Mucosa of descending colon (tissue), 3 donors: ENCODE data around the gene CBFA2T3. TPM values are rescaled to one million over a fixed set of nuclear protein-coding genes. Genes with fewer than 3 reads are reported as not detected.
A peak's percentile ranks its signal among the peaks of the same experiment; 100 is the strongest.
"Not testable (repeated sequence)": the region's sequence is repeated elsewhere in the genome, so short reads cannot be mapped to it uniquely, and the experiment has no call there.

ENCODE experiments used
- ATAC-seq: fragments of 200-7000 bp; cut with Tn5 transposase; one replicate; pipeline ENCODE4 v1.9.1; 2020; ENCODE audit warnings: mild to moderate bottlenecking, moderate library complexity
- DNase-seq, 3 donors: peaks; one replicate each; pipeline ENCODE4 v3.0.0-alpha.2; 2020
- H3K36me3 ChIP-seq: fragments of 200-600 bp; one replicate; pipeline ENCODE4 v1.8.0; 2021; ENCODE audit warnings: low read depth, mild to moderate bottlenecking
- H3K4me1 ChIP-seq: fragments of 200-600 bp; one replicate; pipeline ENCODE4 v1.8.0; 2021; ENCODE audit warnings: low read depth, mild to moderate bottlenecking
- H3K4me3 ChIP-seq: fragments of 200-600 bp; one replicate; pipeline ENCODE4 v1.8.0; 2021; ENCODE audit warnings: mild to moderate bottlenecking
- H3K9me3 ChIP-seq: fragments of 200-600 bp; one replicate; pipeline ENCODE4 v1.8.0; 2021; ENCODE audit warnings: mild to moderate bottlenecking
- intact Hi-C, 2 donors: fragments of 100-400 bp; cut with DNase I in 1 of 2; cut with micrococcal nuclease in 1 of 2; formaldehyde crosslinking; loops; one replicate each; pipeline versions ENCODE4 v1.11.0 to v1.11.1; 2022; cut with DNase I, micrococcal nuclease
- total RNA-seq, 3 donors: library from RNA; stranded (reverse); fragmentation: NEBNext Ultra II Directional in 2 of 3; extraction: Animal tissue kit (Norgen Biotek cat#: 25700) in 2 of 3; gene quantifications; one replicate each; pipeline versions ENCODE4 v1.2.1 to v1.2.4, GENCODE V29; 2021 to 2023
- TF ChIP-seq, protein P1 (sequence below): fragments of 200-600 bp; IDR thresholded peaks from one replicate; pipeline ENCODE4 v1.8.0; 2022; ENCODE audit warnings: antibody characterized with exemption, mild to moderate bottlenecking
- donor health status: DM: no; HTN: no; CAD: no; lungs with moderate emphysema.
- donor health status: DM: no; HTN: no; CAD: no.
- donor health status: DM: no; HTN: yes; CAD: no.

The CBFA2T3 gene
- total RNA-seq, 3 donors from 2014 or later, result 6.9 to 12.8 (median 8.4) TPM

DNA sequence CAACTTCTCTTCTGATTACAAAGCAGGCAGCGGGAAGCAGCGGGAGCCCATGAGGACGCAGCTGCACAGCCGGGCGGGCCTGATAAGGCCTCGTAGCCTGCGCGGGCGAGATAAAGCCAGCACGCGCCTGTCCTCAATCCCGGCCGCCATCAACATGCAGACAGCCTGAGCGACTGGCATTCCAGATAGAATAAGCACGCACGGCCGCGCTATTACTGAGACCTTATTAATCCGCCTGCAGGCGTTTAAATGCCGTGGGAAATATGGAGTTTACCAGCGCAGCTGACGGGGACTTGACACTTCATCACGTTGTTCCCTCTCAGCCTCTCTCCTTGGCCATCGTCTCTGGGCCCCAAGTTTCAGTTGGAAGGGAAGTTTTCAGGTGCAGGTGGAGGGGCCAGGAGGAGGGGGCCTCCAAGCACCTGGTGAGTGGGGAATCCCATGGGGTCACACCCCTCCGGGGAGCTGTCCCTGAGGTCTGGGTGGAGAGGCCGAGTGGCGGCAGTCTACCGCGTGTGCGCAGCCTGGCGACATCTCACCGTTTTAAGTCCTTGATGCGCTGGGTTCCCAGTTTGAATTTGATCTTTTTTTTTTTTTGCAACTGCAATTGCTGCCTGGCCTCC lies 27.3 kb upstream of the CBFA2T3 start:
- no peaks in the 10 kb centered on the region for H3K36me3 ChIP-seq
- peak; percentile 48 for ATAC-seq
- intact Hi-C loops, result no loop called here
- H3K4me1 ChIP-seq, result no peaks in the 10 kb centered on the region
- TF ChIP-seq, protein P1, sequence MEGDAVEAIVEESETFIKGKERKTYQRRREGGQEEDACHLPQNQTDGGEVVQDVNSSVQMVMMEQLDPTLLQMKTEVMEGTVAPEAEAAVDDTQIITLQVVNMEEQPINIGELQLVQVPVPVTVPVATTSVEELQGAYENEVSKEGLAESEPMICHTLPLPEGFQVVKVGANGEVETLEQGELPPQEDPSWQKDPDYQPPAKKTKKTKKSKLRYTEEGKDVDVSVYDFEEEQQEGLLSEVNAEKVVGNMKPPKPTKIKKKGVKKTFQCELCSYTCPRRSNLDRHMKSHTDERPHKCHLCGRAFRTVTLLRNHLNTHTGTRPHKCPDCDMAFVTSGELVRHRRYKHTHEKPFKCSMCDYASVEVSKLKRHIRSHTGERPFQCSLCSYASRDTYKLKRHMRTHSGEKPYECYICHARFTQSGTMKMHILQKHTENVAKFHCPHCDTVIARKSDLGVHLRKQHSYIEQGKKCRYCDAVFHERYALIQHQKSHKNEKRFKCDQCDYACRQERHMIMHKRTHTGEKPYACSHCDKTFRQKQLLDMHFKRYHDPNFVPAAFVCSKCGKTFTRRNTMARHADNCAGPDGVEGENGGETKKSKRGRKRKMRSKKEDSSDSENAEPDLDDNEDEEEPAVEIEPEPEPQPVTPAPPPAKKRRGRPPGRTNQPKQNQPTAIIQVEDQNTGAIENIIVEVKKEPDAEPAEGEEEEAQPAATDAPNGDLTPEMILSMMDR, result no peak
- no peak overlapping the region for H3K4me3 ChIP-seq
- no peaks in the 10 kb centered on the region for H3K9me3 ChIP-seq
- DNase-seq, result peak in 2 of 3 donors; percentile 20 to 55

DNA sequence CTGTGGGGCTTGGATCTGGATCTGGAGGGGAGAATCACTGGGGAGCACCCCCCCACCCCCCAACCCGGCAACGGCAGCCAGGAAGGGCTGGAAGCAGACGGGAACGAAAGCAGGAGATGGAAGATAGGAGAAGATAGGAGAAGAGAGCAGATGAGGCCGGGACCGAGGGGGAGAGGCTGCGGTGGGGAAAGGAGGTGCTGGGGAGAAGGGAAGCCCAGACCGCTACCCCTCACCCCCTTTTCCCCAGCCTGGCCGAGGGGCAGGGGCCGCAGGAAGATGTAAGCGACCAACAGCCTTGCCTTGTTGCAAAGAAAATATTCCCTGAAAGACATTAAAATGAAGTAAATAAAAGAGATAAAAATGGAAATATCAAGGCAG lies 26.8 kb upstream of the CBFA2T3 start:
- intact Hi-C loops, result no loop called here
- DNase-seq (peak in 2 of 3 donors; percentile 11 to 40), ATAC-seq (no peak)
- Histone ChIP-seq H3K36me3 (no peaks in the 10 kb centered on the region), H3K4me1 (no peaks in the 10 kb centered on the region), H3K9me3 (no peaks in the 10 kb centered on the region), H3K4me3 (no peak overlapping the region)
- TF ChIP-seq, protein P1, result no peak

DNA sequence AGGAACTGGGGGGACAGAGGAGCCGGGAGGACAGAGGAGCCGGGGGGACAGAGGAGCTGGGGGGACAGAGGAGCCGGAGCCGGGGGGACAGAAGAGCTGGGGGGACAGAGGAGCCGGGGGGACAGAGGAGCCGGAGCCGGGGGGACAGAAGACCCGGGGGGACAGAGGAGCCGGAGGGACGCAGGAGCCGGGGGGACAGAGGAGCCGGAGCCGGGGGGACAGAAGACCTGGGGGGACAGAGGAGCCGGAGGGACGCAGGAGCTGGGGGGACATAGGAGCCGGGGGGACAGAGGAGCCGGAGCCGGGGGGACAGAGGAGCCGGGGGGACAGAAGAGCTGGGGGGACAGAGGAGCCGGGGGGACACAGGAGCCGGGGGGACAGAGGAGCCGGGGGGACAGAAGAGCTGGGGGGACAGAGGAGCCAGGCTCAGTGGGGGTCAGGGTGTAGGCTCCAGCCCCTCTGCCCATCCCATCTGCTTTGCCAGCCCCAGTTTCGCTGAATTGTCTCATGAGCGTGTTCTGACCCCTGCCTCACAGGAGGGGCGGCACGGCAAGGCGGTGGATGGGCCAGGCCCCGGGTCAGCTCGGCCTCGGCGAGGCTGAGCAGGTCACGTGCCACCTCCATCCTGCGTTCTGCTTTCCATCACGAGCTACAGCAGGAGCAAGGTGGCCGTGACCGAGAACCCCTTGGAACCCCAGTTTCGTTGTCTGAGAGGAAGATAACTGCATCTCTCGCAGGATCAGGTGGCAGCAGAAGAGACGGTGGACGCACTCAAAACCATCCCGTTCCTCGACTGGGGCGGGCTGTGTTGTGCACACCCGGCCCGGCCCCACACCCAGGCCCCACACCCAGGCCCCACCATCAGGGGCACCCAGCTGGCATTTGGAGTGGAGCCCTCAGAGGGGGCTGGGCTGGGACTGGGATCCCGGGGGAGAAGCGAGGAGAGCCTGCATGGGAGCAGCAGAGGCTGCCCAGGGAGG lies 26.1 kb upstream of the CBFA2T3 start:
- TF ChIP-seq, protein P1, result no peak
- no peak for ATAC-seq
- intact Hi-C loops, result no loop called here

DNA sequence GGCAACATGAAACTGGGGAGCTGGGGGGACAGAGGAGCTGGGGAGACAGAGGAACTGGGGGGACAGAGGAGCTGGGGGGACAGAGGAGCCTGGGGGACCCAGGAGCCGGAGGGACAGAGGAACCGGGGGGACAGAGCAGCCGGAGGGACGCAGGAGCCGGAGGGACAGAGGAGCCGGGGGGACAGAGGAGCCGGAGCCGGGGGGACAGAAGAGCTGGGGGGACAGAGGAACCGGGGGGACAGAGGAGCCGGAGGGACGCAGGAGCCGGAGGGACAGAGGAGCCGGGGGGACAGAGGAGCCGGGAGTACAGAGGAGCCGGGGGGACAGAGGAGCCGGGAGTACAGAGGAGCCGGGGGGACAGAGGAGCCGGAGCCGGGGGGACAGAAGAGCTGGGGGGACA lies 25.1 kb upstream of the CBFA2T3 start:
- DNase-seq, H3K4me3 ChIP-seq, H3K4me1 ChIP-seq, ATAC-seq, intact Hi-C loops, H3K36me3 ChIP-seq: not testable (repeated sequence)
- H3K9me3 ChIP-seq, result peaks cover 14% of the 10 kb centered on the region

More for the DNA sequence above, 26.1 kb upstream of the CBFA2T3 start:
- no peaks in the 10 kb centered on the region for H3K4me1 ChIP-seq
- peak in 1 of 3 donors; percentile 38 for DNase-seq
- no peaks in the 10 kb centered on the region for H3K36me3 ChIP-seq
- no peak overlapping the region for H3K4me3 ChIP-seq
- H3K9me3 ChIP-seq, result peaks cover 4% of the 10 kb centered on the region

DNA sequence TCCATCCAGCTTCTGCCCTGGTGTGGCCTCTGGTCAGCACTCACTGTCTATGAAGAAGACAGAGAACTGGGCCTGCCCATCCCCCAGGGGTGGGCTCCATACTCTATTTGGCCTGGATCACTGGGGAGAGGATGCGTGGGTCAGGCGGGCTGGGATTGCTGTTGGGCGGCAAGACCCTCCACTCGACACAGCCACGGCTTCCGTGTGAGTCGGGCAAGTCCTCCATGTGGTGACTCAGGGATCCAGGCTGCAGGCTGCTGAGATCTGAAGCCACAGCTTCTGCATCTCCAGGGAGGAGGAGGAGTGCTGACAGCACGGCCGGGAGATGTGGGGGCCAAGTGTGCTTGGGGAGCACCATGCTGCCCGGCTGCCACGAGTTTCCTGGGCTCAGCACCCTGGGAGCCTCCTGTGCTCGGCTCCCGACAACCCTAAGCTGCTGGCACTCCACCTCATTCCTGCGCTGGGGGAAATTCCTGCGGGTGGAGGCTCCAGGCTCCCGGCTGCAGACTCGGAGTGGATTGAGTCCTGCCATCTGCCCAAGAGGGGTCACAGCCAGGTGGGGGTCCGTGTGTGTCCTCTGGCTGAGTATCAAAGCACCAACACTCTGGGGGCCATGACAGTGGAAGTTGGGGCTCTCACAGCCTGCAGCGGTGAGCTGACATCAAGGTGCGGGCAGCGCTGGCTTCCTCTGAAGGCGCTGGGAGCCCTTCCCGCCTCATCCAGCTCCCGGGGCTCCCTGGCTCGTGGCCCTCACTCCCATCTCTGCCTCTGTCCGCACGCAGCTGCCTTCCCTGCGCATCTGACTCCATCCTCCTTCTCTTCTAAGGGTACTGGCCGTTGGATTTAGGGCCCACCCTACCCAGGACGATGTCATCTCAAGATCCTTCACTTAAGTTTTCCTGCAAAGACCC lies 24.4 kb upstream of the CBFA2T3 start:
- Histone ChIP-seq H3K9me3 (peaks cover 15% of the 10 kb centered on the region), H3K36me3 (no peaks in the 10 kb centered on the region), H3K4me3 (no peak overlapping the region), H3K4me1 (no peaks in the 10 kb centered on the region)
- TF ChIP-seq, protein P1, result no peak
- ATAC-seq, result no peak
- no peak for DNase-seq
- intact Hi-C loops, result no loop called here
